Embryonic facial prominence (tissue), 1 donor: ENCODE results near the gene TFR2.

Experiments used
- DNase-seq: peaks from one replicate; pipeline ENCODE4 v3.0.0-alpha.2; 2016; ENCODE audit errors: extremely low spot score

The TFR2 gene

GRCh38 chr7:100641463-100641859 lies at the start of gene TFR2:
Gene TFR2 (minus strand): TSS chr7:100641552. CDS start chr7:100641509, 43 bp downstream.
- no peak for DNase-seq

GRCh38 chr7:100689230-100690135 lies 48.1 kb upstream of the TFR2 start:
- no peak for DNase-seq

- no peak for DNase-seq
These were observed 47.0 kb upstream of the TFR2 start for GRCh38 chr7:100688326-100688860.

GRCh38 chr7:100687751-100688300 lies 46.5 kb upstream of the TFR2 start:
- DNase-seq, result no peak

GRCh38 chr7:100687261-100687660 lies 45.9 kb upstream of the TFR2 start:
- no peak for DNase-seq

- DNase-seq, result no peak
These were observed 45.5 kb upstream of the TFR2 start for GRCh38 chr7:100686822-100687211.

- no peak for DNase-seq
These were observed 45.0 kb upstream of the TFR2 start for GRCh38 chr7:100686201-100686821.

- DNase-seq, result no peak
These were observed 44.3 kb upstream of the TFR2 start for GRCh38 chr7:100685631-100686145.

- DNase-seq, result no peak
These were observed 43.8 kb upstream of the TFR2 start for GRCh38 chr7:100685049-100685605.

- no peak for DNase-seq
These were observed 43.2 kb upstream of the TFR2 start for GRCh38 chr7:100684534-100685042.

GRCh38 chr7:100683659-100684533 lies 42.5 kb upstream of the TFR2 start:
- DNase-seq, result no peak

- DNase-seq, result no peak
These were observed 41.8 kb upstream of the TFR2 start for GRCh38 chr7:100682991-100683658.

GRCh38 chr7:100682228-100682741 lies 40.9 kb upstream of the TFR2 start:
- DNase-seq, result no peak

- no peak for DNase-seq
These were observed 40.3 kb upstream of the TFR2 start for GRCh38 chr7:100681491-100682227.

- DNase-seq, result no peak
These were observed 39.4 kb upstream of the TFR2 start for GRCh38 chr7:100680576-100681271.

GRCh38 chr7:100679927-100680575 lies 38.7 kb upstream of the TFR2 start:
- no peak for DNase-seq

GRCh38 chr7:100679129-100679926 lies 38.0 kb upstream of the TFR2 start:
- no peak for DNase-seq
